Memory B cell (primary cell): ENCODE measurements around the gene SYT6.

Experiments used
- ATAC-seq: fragments of 150-1000 bp; cut with Tn5 transposase; 2 replicates; pipeline ENCODE4 v1.10.0; 2021; ENCODE audit warnings: low read depth, mild to moderate bottlenecking, moderate library complexity
- DNase-seq, 2 donors: peaks; one replicate each; pipeline ENCODE4 v3.0.0; 2022; ENCODE audit warnings: low spot score in 2 of 2
- H3K27ac Mint-ChIP-seq: one replicate; pipeline ENCODE4 v1.8.0; 2022; ENCODE audit warnings: mild to moderate bottlenecking, moderate library complexity, mixed read lengths
- H3K27me3 Mint-ChIP-seq: one replicate; pipeline ENCODE4 v1.8.0; 2022; ENCODE audit warnings: mixed read lengths
- H3K36me3 Mint-ChIP-seq: one replicate; pipeline ENCODE4 v1.8.0; 2022; ENCODE audit warnings: mild to moderate bottlenecking, mixed read lengths
- H3K4me1 Mint-ChIP-seq: one replicate; pipeline ENCODE4 v1.8.0; 2022; ENCODE audit warnings: mixed read lengths
- H3K4me3 Mint-ChIP-seq: one replicate; pipeline ENCODE4 v1.8.0; 2022; ENCODE audit warnings: mild to moderate bottlenecking, moderate library complexity, mixed read lengths
- H3K9me3 Mint-ChIP-seq: one replicate; pipeline ENCODE4 v1.8.0; 2022; ENCODE audit warnings: mixed read lengths

SYT6 gene

DNA sequence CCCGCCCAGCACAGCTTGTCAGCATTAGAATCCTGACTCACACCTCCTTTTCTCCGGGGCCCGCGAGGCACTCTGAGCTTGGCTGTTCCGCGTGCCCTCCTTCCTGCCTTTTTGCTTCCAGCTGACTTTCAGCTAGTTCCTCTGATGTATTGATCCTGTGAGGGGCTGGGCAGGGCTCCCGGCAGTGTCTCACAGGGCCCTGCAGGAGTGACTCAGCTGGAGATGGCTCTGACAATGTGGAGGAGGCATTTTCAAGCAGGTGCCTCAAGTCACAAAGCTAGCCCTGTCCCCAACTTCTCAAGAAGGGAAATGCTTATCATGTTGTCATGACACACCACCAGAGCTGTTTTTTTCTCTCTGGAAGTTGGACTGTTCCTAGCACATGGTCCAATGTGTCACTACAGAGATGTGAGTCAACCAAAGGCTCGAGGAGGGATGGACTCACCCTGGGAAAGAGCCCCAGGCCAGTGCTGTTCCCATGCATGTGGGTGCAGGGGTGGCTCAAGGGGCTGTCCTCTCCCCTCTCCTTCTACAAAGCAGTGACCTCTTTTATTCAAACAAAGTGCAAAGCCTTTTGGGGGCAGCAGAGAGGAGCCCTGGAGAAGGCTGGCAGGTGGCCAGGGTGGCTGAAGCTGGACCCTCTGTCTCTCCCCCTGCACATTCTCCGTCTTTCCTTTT is 30.6 kb downstream of the SYT6 start:
- Mint-ChIP-seq H3K9me3 (no peaks in the 10 kb centered on the region), H3K36me3 (no peaks in the 10 kb centered on the region), H3K4me3 (no peak overlapping the region), H3K4me1 (peaks cover 5% of the 10 kb centered on the region), H3K27ac (no peak overlapping the region), H3K27me3 (peaks cover 17% of the 10 kb centered on the region)
- no peak for DNase-seq
- no peak for ATAC-seq

DNA sequence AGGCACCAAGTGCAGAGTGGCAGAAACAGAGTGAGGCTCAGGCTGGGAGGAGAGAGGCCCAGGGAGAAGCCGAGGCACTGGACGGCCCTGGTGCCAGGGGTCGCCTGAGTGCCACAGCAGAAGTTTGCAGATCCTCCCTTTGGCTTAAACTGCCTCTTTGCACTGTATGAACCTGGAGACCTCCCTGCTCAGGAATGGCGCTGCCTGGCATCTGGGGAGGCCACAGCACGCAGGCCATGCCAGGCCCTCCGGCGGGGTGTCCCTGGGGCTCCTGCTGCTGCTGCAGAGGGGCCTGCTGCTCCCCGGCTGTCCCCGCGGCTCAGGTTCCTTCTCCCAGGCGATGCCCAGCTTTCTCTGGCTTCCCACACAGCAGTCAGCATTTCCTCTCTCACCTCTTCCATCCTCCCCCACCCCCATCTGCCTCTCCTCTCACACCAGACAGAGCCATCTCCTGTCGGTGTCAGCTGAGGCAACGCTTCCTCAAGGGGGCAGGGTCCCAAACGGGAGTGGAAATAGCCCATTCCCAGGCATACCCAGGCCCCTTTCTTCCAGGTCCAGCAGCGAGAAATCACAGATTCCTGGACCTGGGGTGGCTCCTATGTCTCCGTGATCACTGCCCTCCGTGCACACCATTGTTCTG is 35.2 kb downstream of the SYT6 start:
- no peak overlapping the region for H3K27ac Mint-ChIP-seq
- DNase-seq = no peak
- no peak for ATAC-seq
- no peak overlapping the region for H3K4me3 Mint-ChIP-seq
- peaks cover 5% of the 10 kb centered on the region for H3K4me1 Mint-ChIP-seq
- no peaks in the 10 kb centered on the region for H3K36me3 Mint-ChIP-seq
- H3K9me3 Mint-ChIP-seq = no peaks in the 10 kb centered on the region
- H3K27me3 Mint-ChIP-seq = peaks cover 18% of the 10 kb centered on the region

DNA sequence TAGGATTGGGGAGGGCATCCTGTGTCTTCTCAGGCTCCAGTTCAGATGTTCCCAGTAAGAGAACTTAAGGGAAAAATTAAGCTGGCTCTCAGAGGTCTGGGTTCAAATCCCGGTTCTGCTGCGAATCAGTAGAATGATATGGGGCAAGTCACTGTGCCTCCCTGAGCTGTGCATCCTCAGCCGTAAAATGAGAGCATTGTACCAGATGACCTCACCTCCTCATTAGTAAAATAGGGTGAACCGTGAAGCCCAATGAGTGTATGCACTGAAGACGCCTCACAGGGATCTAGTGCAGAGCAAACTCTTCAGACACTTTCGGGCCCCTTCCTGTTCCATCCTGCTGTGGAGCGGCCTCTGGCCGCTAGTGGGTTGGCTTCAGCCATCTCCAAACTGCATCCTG is 36.0 kb downstream of the SYT6 start:
- no peak overlapping the region for H3K27ac Mint-ChIP-seq
- H3K9me3 Mint-ChIP-seq = no peaks in the 10 kb centered on the region
- DNase-seq (no peak), ATAC-seq (no peak)
- H3K4me3 Mint-ChIP-seq = no peak overlapping the region
- peaks cover 5% of the 10 kb centered on the region for H3K4me1 Mint-ChIP-seq
- peaks cover 18% of the 10 kb centered on the region for H3K27me3 Mint-ChIP-seq
- H3K36me3 Mint-ChIP-seq = no peaks in the 10 kb centered on the region

DNA sequence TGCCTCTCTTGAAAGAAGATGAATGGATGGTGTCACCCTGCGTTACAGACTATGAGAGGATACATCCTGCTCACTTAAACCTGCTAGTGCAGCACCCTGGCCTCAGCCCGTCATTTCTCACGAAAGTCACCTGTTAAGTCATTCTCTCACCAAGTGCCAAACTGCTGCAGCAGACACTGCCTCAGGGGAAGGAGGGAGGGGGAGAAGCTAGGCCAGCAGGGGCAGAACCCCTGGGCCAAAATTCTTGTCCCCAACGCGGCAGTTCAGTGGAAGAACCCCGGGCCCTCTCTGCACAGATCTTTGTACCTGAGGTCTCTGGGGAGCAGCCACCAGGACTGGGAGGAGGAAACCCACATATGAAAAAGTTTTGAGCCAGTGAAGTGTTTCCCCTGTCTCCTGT is 37.6 kb downstream of the SYT6 start:
- Mint-ChIP-seq H3K4me3 (no peak overlapping the region), H3K4me1 (peaks cover 5% of the 10 kb centered on the region)

DNA sequence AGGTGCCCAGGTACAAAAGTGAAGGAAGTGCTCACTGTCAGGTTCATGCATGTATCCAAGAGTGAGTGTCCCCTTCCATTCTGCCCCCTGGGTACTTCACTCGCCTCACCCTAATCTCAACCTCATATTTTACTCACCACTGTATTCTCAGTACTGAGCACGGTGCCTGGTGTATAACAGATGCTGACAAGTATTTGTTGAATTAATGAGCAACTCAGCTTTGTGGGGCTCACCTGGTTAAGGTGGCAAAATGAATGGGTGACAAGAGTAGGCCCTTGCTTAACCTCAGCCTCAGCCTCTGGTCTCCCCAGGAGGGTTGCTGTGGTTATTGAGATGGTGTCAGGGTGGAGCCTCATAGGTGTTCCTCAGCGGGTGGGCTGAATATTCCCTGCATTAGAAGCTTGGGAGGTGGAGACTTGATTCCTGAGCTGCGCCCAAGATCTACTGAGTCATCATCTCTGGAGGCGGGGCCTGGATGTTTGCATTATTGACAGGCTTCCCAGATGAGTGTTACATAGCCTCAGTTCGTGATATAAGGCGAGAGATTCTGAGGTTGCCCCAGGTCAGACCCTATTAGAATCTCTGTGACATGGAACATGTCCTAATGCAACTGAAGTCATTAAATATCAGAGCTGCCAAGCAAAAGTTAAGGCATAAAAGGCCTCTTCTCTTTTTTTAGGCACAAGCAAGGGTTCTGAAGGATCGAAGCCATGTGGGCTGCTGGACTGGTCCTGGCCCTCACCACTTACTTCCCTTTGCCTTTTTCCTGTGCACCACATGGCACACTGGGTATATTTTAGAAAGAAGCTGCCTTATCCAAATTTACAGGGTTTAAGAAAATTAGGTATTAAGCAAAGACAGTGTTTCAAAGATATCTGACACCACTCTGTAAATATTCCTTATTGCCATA is 39.2 kb downstream of the SYT6 start:
- peaks cover 18% of the 10 kb centered on the region for H3K27me3 Mint-ChIP-seq
- H3K27ac Mint-ChIP-seq = no peak overlapping the region
- ATAC-seq = no peak
- DNase-seq = no peak
- peaks cover 5% of the 10 kb centered on the region for H3K4me1 Mint-ChIP-seq
- H3K4me3 Mint-ChIP-seq = no peak overlapping the region
- H3K36me3 Mint-ChIP-seq = no peaks in the 10 kb centered on the region
- H3K9me3 Mint-ChIP-seq = no peaks in the 10 kb centered on the region

More for the DNA sequence above, 37.6 kb downstream of the SYT6 start:
- ATAC-seq (no peak), DNase-seq (no peak)
- no peaks in the 10 kb centered on the region for H3K9me3 Mint-ChIP-seq
- peaks cover 19% of the 10 kb centered on the region for H3K27me3 Mint-ChIP-seq
- no peak overlapping the region for H3K27ac Mint-ChIP-seq
- no peaks in the 10 kb centered on the region for H3K36me3 Mint-ChIP-seq

DNA sequence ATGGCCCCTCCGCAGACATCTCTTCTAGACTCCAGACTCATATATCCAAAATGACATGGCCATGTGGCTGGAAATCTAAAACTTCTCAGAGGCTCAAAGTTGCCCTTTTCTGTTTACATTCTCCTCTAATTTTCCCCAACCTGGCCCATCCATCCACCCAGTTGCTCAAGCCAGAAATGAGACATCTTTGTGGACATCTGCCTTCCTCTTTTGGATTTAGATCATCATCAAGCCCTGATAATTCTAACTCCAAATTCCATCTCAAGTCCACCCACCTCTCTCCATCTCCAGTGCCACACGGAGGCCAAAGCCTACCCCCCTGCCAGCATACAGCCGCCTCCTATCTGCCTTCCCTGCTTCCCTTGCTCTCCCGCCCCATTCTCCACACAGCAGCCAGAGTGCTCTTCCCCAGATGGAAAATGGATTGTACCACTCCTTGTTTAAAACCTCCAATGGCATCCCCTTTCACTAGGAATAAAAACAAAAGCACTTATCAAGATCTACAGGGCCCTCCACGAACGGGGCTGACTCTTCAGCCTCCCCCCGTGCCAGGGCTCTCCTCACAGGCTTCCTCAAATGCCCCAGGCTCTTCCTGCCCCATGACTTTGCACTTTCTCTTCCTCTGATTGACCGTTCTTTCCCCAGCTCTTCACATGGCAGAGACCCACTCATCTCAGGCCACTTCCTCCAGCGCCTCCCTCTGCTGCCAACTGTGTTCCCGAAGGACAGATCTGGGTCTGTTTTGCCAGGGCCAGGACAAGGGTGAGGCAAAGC is 40.1 kb downstream of the SYT6 start:
- ATAC-seq = no peak
- H3K36me3 Mint-ChIP-seq = no peaks in the 10 kb centered on the region

DNA sequence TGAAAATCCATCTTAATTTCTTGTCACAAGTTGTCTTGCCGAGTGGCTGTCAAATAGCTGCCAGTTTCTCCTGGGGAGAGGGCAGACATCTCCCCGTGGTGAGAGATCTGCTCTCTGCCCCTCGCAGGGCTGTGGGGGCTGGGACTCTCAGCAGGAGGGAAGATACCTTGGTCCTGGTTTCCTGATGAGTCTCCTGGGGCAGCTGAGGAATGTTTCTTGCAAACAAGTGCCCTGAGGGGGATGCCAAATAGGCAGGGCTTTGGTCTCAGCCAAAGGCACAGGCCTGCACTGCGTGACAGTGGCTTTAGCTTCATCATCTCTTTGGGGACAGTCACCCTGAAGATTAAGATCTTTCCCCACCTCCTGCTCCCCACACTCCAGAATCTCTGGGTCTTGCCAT is 40.9 kb downstream of the SYT6 start:
- H3K4me3 Mint-ChIP-seq = no peak overlapping the region
- no peaks in the 10 kb centered on the region for H3K9me3 Mint-ChIP-seq
- H3K27ac Mint-ChIP-seq = no peak overlapping the region
- no peaks in the 10 kb centered on the region for H3K36me3 Mint-ChIP-seq
- DNase-seq = no peak
- ATAC-seq = no peak
- peaks cover 5% of the 10 kb centered on the region for H3K4me1 Mint-ChIP-seq
- H3K27me3 Mint-ChIP-seq = peaks cover 12% of the 10 kb centered on the region

More for the DNA sequence above, 40.1 kb downstream of the SYT6 start:
- peaks cover 5% of the 10 kb centered on the region for H3K4me1 Mint-ChIP-seq
- no peak overlapping the region for H3K4me3 Mint-ChIP-seq
- peaks cover 12% of the 10 kb centered on the region for H3K27me3 Mint-ChIP-seq
- H3K9me3 Mint-ChIP-seq = no peaks in the 10 kb centered on the region
- no peak overlapping the region for H3K27ac Mint-ChIP-seq
- DNase-seq = no peak

DNA sequence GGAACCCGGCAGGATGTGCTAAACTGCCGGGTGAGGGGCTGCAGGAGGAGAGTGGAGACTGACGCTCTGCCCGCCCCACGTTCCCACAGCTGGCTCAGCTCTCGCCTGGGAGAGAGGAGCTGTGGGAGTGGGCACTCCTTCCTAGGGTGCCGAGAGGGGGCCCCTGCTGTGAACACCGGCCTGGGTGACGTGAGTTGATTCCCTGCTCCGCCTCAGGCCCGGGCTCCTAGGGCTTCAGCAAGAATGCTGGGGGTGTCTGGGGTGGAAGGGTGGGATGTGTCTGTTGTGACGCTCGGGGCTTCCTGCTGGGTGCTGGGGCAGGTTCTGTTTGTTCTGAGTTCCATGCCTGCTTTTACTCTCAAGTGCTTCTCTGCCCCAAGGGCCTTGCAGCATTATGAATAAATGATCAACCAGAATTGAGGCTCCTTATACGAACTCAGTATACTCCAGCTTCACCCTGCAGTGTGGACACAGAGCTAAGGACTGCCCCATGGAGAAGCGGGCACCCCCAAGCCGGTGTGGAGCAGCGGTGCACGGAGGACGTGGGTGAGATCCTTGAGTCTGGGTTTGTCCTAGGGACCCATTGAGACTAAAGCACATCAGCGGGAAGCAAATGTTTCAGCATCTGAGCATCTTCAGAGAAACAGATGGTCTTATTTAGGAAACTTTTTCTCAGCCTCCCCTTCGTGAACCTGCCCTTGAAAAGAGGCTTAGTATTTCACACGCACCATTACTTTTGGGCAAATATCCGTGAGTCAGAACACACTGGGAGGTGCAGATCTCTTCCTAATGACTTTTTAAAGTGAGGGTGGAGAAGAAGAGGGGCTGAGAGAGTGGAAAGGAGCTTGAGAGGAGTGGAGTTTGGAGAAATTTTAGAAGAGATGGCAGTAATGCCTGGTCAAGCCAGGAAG is 41.7 kb downstream of the SYT6 start:
- H3K4me1 Mint-ChIP-seq = peaks cover 5% of the 10 kb centered on the region
- no peak overlapping the region for H3K4me3 Mint-ChIP-seq
- DNase-seq = no peak
- H3K36me3 Mint-ChIP-seq = no peaks in the 10 kb centered on the region
- H3K27me3 Mint-ChIP-seq = peaks cover 12% of the 10 kb centered on the region
- H3K9me3 Mint-ChIP-seq = no peaks in the 10 kb centered on the region
- no peak overlapping the region for H3K27ac Mint-ChIP-seq
- no peak for ATAC-seq

DNA sequence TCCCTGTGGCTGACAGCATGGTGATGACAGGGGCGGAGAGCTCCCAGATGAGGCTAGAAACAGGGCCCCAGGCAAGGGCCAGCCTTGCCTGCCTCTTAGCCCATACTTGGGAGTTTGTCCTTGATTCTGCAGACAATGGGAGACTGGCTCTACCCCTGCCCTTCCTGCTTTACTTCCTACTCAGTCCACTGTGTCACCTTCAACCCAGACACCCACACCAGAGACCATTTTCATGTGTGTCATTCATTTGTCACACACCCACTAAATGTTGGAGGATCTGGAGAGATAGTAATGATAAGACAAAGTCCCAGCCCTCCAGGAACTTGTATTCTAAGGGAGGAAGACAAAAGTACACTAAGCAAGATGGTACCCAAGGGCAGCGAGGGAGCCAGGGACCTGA is 43.7 kb downstream of the SYT6 start:
- no peak for ATAC-seq
- Mint-ChIP-seq H3K4me3 (no peak overlapping the region), H3K4me1 (peaks cover 5% of the 10 kb centered on the region), H3K27me3 (peaks cover 17% of the 10 kb centered on the region), H3K9me3 (no peaks in the 10 kb centered on the region), H3K27ac (no peak overlapping the region), H3K36me3 (no peaks in the 10 kb centered on the region)
- no peak for DNase-seq

DNA sequence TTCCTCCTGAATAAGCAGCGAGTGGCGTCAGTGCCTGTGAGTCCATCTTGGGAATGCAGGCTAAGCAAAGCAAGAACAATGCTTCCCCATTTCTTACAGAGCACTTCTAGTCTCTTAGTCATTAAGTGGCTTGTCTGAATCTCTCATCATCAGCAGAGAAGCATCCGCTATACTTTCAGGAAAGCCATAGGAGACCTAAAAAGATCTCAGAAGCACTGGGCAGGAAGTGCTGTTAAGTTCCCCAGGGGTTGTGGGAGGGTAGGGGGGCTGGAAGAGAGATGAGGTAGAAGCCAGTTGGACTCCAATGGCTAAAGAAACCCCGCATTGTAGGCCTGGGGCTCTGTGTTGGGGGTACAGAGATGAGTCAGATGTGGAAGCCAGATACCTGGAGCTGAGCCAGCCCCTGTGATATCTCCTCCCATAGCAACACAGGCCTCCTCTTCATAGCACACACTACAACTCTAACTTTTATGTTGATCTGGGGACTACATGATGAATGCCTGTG is 44.9 kb downstream of the SYT6 start:
- DNase-seq (no peak), ATAC-seq (no peak)
- Mint-ChIP-seq H3K36me3 (no peaks in the 10 kb centered on the region), H3K27ac (no peak overlapping the region), H3K4me1 (peaks cover 3% of the 10 kb centered on the region), H3K4me3 (no peak overlapping the region), H3K9me3 (no peaks in the 10 kb centered on the region), H3K27me3 (peaks cover 20% of the 10 kb centered on the region)

DNA sequence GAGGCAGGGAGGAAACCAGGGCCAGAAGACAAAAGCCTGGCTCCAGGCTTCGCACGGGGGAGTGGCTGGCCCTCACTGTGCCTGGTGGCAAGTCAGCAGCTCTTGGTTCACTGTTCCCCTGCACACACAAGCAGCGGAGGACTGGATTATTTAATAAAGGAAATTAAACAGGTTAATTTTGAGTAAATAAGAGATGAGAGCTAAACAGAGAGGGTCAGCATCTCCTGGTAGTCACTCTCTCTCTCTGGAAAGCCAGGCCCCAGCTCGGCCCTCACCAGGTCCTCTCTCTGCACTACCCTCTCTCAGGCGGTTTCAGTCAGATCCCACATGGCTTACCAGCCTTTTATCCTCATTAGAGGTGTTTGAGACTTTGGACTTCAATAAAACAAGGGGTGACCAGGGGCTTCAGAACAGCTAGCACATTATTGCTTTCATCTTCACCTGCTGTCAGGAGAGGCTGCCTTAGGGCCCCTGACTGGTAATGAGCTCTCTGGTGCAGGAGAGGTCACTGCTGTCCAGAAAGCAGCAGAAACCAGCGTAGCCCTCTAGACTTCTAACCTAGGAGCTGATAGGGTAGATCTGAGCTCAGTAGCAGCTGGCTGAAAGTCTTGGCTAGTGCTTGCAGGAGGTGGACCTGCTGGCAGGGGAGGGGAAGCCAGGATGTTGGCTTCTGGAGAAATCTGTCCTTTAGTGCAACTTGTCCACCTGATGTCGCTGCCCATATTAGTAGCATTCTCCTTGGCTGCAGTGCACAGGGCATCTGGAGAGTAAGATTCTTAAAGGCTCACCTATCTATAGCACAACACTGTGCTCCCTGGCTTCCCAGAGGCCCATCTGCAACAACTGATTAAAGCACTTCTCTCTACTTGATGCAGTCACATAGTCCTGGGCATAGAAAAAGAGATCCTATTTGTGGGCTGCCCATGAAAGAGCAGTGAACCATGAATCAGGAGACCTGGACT is 45.9 kb downstream of the SYT6 start:
- DNase-seq = no peak
- Mint-ChIP-seq H3K4me1 (no peaks in the 10 kb centered on the region), H3K27ac (no peak overlapping the region), H3K27me3 (peaks cover 17% of the 10 kb centered on the region), H3K4me3 (no peak overlapping the region), H3K36me3 (no peaks in the 10 kb centered on the region), H3K9me3 (no peaks in the 10 kb centered on the region)
- no peak for ATAC-seq

DNA sequence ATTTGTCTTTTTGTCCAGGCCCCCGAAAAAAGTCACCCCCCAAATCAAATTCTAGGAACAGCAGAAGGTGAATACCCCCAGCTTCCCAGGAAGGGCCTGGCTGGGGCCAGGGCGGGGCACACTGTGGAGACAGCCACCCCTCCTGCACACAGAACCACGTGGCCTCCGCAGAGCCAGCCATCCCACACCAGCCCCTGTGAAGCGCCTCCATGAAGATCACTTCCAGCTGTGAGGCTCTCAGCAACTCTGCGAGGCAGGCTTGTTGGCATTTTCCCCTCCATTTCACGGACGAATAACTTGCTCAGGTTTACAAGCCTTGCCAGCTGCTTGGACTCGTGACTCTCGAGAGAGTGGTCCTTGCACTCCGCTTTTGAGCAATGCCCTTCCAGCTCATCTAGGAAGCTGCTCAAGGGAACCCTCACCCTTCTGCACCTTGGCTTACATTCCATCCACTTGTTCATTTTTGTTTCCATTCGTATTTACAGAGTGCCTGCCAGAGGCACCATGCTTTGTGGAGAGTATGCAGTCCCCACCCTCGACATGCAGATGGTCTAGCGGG is 48.2 kb downstream of the SYT6 start:
- Mint-ChIP-seq H3K4me1 (no peaks in the 10 kb centered on the region), H3K36me3 (no peaks in the 10 kb centered on the region), H3K4me3 (no peak overlapping the region), H3K27ac (no peak overlapping the region), H3K9me3 (no peaks in the 10 kb centered on the region), H3K27me3 (peaks cover 14% of the 10 kb centered on the region)
- ATAC-seq (no peak), DNase-seq (no peak)
